Activated CD4-positive, alpha-beta T cell treated with anti-CD3 and anti-CD28 coated beads for 1 hour (primary cell): Measurements from ENCODE around the gene PLXNA1.

Experiments used
- DNase-seq: peaks from one replicate; pipeline ENCODE4 v3.0.0-alpha.2; 2020

PLXNA1 gene

GRCh38 chr3:126954141-126954842 is 28.6 kb upstream of the PLXNA1 start:
- DNase-seq, result no peak

GRCh38 chr3:126955004-126955790 is 27.7 kb upstream of the PLXNA1 start:
- DNase-seq, result no peak

GRCh38 chr3:126956361-126956760 is 26.6 kb upstream of the PLXNA1 start:
- no peak for DNase-seq

GRCh38 chr3:126956866-126957650 is 25.9 kb upstream of the PLXNA1 start:
- no peak for DNase-seq

- no peak for DNase-seq
These were observed 24.9 kb upstream of the PLXNA1 start for GRCh38 chr3:126957776-126958637.

- no peak for DNase-seq
These were observed 24.3 kb upstream of the PLXNA1 start for GRCh38 chr3:126958638-126959085.

- no peak for DNase-seq
These were observed 23.6 kb upstream of the PLXNA1 start for GRCh38 chr3:126959136-126959920.

GRCh38 chr3:126959921-126960603 is 22.9 kb upstream of the PLXNA1 start:
- DNase-seq, result no peak

GRCh38 chr3:126960604-126960995 is 22.3 kb upstream of the PLXNA1 start:
- DNase-seq, result no peak

- no peak for DNase-seq
These were observed 21.6 kb upstream of the PLXNA1 start for GRCh38 chr3:126961191-126961790.

- DNase-seq, result no peak
These were observed 21.0 kb upstream of the PLXNA1 start for GRCh38 chr3:126961791-126962461.

- DNase-seq, result no peak
These were observed 20.2 kb upstream of the PLXNA1 start for GRCh38 chr3:126962756-126963155.

- no peak for DNase-seq
These were observed 19.4 kb upstream of the PLXNA1 start for GRCh38 chr3:126963261-126964190.

GRCh38 chr3:126964261-126964660 is 18.7 kb upstream of the PLXNA1 start:
- DNase-seq, result no peak

- no peak for DNase-seq
These were observed 18.0 kb upstream of the PLXNA1 start for GRCh38 chr3:126964950-126965349.

- no peak for DNase-seq
These were observed 17.3 kb upstream of the PLXNA1 start for GRCh38 chr3:126965526-126966080.

- no peak for DNase-seq
These were observed 15.5 kb upstream of the PLXNA1 start for GRCh38 chr3:126967386-126967785.
